Parathyroid adenoma (tissue), 2 donors: ENCODE measurements around the gene NIPSNAP2.

Source experiments
- H2AFZ ChIP-seq: fragments of 300-600 bp; sonication (generic); one replicate; pipeline ENCODE4 v1.7.0; 2017; ENCODE audit warnings: antibody characterized with exemption, mild to moderate bottlenecking
- H3K27ac ChIP-seq: fragments of 300-600 bp; sonication (generic); one replicate; pipeline ENCODE4 v1.7.0; 2017
- H3K27me3 ChIP-seq: fragments of 300-600 bp; sonication (generic); one replicate; pipeline ENCODE4 v1.7.0; 2017; ENCODE audit warnings: low read length; ENCODE audit not compliant: control insufficient read depth, insufficient read depth
- H3K36me3 ChIP-seq: fragments of 300-600 bp; sonication (generic); one replicate; pipeline ENCODE4 v1.7.0; 2017; ENCODE audit warnings: low read length; ENCODE audit not compliant: control insufficient read depth, insufficient read depth
- H3K4me1 ChIP-seq: fragments of 300-600 bp; sonication (generic); one replicate; pipeline ENCODE4 v1.7.0; 2017; ENCODE audit warnings: control low read depth
- H3K4me2 ChIP-seq: fragments of 300-600 bp; sonication (generic); one replicate; pipeline ENCODE4 v1.7.0; 2017; ENCODE audit warnings: low read length
- H3K4me3 ChIP-seq: fragments of 300-600 bp; sonication (generic); one replicate; pipeline ENCODE4 v1.7.0; 2017; ENCODE audit warnings: low read depth, low read length
- H3K79me2 ChIP-seq: fragments of 300-600 bp; sonication (generic); one replicate; pipeline ENCODE4 v1.7.0; 2017; ENCODE audit warnings: control low read depth
- H3K9ac ChIP-seq: fragments of 300-600 bp; sonication (generic); one replicate; pipeline ENCODE4 v1.7.0; 2017; ENCODE audit warnings: mild to moderate bottlenecking
- H3K9me3 ChIP-seq: fragments of 300-600 bp; sonication (generic); one replicate; pipeline ENCODE4 v1.7.0; 2017; ENCODE audit warnings: low read length; ENCODE audit not compliant: control insufficient read depth
- TF ChIP-seq, protein P1 (sequence below): fragments of 300-600 bp; sonication (generic); IDR thresholded peaks from one replicate; pipeline ENCODE4 v1.7.0; 2017; ENCODE audit warnings: antibody characterized with exemption, mild to moderate bottlenecking
- donor health status: primary hyperparathyroidism.

Gene NIPSNAP2

DNA sequence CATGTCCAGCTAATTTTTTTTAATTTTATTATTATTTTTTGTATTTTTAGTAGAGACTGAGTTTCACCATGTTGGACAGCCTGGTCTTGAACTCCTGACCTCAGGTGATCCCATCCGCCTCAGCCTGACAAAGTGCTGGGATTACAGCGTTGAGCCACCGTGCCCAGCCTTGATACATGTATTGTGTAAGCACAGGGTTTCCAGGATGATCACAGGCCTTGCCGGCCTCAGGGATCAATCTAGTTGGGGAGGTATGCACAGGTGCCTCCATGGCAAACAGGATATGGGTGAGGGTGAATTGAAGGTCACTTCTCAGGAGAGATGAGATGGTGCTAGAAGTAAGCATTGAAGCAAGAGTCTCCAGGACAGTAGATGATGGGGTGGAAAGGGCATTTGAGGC, 7.2 kb upstream of the NIPSNAP2 start:
- H3K4me3 ChIP-seq, result no peak overlapping the region
- H3K9ac ChIP-seq, result no peak overlapping the region
- H3K27me3 ChIP-seq, result no peaks in the 10 kb centered on the region
- no peaks in the 10 kb centered on the region for H3K4me1 ChIP-seq
- H3K36me3 ChIP-seq, result no peaks in the 10 kb centered on the region
- TF ChIP-seq, protein P1, sequence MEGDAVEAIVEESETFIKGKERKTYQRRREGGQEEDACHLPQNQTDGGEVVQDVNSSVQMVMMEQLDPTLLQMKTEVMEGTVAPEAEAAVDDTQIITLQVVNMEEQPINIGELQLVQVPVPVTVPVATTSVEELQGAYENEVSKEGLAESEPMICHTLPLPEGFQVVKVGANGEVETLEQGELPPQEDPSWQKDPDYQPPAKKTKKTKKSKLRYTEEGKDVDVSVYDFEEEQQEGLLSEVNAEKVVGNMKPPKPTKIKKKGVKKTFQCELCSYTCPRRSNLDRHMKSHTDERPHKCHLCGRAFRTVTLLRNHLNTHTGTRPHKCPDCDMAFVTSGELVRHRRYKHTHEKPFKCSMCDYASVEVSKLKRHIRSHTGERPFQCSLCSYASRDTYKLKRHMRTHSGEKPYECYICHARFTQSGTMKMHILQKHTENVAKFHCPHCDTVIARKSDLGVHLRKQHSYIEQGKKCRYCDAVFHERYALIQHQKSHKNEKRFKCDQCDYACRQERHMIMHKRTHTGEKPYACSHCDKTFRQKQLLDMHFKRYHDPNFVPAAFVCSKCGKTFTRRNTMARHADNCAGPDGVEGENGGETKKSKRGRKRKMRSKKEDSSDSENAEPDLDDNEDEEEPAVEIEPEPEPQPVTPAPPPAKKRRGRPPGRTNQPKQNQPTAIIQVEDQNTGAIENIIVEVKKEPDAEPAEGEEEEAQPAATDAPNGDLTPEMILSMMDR, result no peak
- no peak overlapping the region for H2AFZ ChIP-seq
- no peaks in the 10 kb centered on the region for H3K9me3 ChIP-seq
- H3K27ac ChIP-seq, result no peak overlapping the region
- H3K79me2 ChIP-seq, result no peaks in the 10 kb centered on the region
- no peak overlapping the region for H3K4me2 ChIP-seq

DNA sequence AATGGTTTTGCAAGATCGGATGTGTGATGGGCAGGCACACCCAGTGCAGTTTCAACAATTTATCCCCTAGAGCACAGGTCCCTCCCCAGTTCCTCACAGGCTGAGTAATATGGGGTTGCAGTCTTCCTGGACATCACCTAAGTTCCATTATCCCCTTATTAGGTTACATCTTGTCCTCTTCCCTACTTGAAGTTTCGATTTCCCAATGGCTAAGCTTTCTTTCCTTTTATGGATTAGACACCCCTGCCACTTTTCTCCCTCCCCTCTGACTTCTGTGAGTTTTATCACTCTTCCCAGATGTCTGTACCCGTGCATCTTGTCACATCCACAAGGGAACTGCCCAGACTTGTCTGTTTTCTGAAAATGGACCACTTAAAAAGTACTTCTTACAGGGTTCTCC, 2.4 kb upstream of the NIPSNAP2 start:
- Histone ChIP-seq H2AFZ (no peak overlapping the region), H3K4me1 (peaks cover 5% of the 10 kb centered on the region), H3K9ac (no peak overlapping the region), H3K79me2 (peaks cover 3% of the 10 kb centered on the region), H3K36me3 (no peaks in the 10 kb centered on the region), H3K27me3 (no peaks in the 10 kb centered on the region), H3K4me2 (no peak overlapping the region), H3K4me3 (no peak overlapping the region), H3K27ac (no peak overlapping the region), H3K9me3 (no peaks in the 10 kb centered on the region)
- TF ChIP-seq, protein P1, result no peak

- H3K4me2 ChIP-seq, result peak overlapping the region; percentile 68
- H3K27ac ChIP-seq, result peak overlapping the region; percentile 74
- peaks cover 10% of the 10 kb centered on the region for H3K79me2 ChIP-seq
- TF ChIP-seq, protein P1, result no peak
- H3K9ac ChIP-seq, result peak overlapping the region; percentile 12
- H3K4me3 ChIP-seq, result peak overlapping the region; percentile 56
- peaks cover 5% of the 10 kb centered on the region for H3K4me1 ChIP-seq
- no peaks in the 10 kb centered on the region for H3K9me3 ChIP-seq
- peak overlapping the region; percentile 79 for H2AFZ ChIP-seq
- H3K27me3 ChIP-seq, result no peaks in the 10 kb centered on the region
- H3K36me3 ChIP-seq, result no peaks in the 10 kb centered on the region
These were observed 709 bp upstream of the NIPSNAP2 start for GRCh38 chr7:55963584-55964168.

- H3K27ac ChIP-seq, result peak overlapping the region; percentile 87
- H3K9ac ChIP-seq, result no peak overlapping the region
- H3K27me3 ChIP-seq, result no peaks in the 10 kb centered on the region
- TF ChIP-seq, protein P1, result no peak
- H3K9me3 ChIP-seq, result no peaks in the 10 kb centered on the region
- H3K36me3 ChIP-seq, result no peaks in the 10 kb centered on the region
- H2AFZ ChIP-seq, result peak overlapping the region; percentile 94
- peak overlapping the region; percentile 87 for H3K4me2 ChIP-seq
- H3K4me1 ChIP-seq, result peaks cover 5% of the 10 kb centered on the region
- H3K4me3 ChIP-seq, result peak overlapping the region; percentile 72
- peaks cover 16% of the 10 kb centered on the region for H3K79me2 ChIP-seq
These were observed 700 bp downstream of the NIPSNAP2 start for GRCh38 chr7:55965100-55965470.

DNA sequence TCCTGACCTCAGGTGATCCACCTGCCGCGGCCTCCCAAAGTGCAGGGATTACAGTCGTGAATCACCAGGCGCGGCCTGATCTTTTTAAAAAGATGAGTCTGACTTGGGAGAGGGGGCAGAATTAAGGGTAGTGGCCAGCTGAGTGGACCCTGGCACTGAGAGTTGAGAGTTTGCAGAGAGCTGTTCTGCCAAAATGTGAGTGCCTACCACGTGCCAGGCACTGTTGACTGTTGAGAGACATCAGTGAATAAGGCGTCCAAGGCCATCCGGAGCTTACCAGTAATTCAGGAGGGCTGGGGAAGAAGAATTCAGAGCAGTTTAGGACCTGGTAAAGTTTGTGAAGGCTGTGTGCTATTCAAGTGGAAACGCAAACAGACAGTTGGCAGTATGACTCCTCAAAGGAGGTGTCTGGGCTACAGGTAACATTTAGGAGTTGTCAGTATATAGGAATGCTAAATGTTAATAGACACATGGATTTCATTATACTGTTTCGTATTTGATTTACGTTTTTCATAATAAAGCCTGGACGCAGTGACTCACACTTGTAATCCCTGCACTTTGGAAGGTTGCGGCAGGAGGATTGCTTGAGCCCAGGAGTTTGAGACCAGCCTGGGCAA, 1.5 kb downstream of the NIPSNAP2 start:
- Histone ChIP-seq H2AFZ (no peak overlapping the region), H3K4me1 (peaks cover 9% of the 10 kb centered on the region), H3K36me3 (no peaks in the 10 kb centered on the region), H3K27me3 (no peaks in the 10 kb centered on the region), H3K79me2 (peaks cover 20% of the 10 kb centered on the region), H3K9me3 (no peaks in the 10 kb centered on the region), H3K4me3 (no peak overlapping the region), H3K9ac (no peak overlapping the region), H3K4me2 (no peak overlapping the region), H3K27ac (no peak overlapping the region)
- TF ChIP-seq, protein P1, result no peak
